ENCODE results near the gene ECE1. TPM values are rescaled to one million over a fixed set of nuclear protein-coding genes. Genes with fewer than 3 reads are reported as not detected.

The ECE1 gene
- total and polyA plus RNA-seq, 10 of the 15 experiments (the other 5 are each of a cell fraction or from before 2014, with no cell fraction given) = 0.97 to 81.0 (median 37.0) TPM

DNA sequence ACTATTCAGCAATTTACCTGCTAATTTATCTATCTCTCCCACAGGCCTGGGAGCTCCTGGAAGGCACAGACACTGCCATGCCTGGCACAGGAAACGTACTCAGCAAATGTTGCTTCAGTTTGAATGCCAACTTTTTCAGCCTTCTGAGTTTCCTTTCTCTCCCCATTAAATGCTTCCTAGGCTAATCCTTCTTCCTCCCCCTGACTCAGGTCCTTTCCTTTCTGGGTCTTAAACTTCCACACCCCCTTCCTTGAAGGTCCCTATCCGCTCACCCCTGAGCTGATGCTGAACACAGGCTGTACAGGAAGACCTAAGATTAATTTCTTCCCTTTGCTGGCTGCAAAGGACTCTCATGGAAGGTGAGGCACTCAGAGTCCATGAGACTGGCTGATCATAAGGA, 40.3 kb upstream of the ECE1 start (continued):
- TF ChIP-seq, protein P1, sequence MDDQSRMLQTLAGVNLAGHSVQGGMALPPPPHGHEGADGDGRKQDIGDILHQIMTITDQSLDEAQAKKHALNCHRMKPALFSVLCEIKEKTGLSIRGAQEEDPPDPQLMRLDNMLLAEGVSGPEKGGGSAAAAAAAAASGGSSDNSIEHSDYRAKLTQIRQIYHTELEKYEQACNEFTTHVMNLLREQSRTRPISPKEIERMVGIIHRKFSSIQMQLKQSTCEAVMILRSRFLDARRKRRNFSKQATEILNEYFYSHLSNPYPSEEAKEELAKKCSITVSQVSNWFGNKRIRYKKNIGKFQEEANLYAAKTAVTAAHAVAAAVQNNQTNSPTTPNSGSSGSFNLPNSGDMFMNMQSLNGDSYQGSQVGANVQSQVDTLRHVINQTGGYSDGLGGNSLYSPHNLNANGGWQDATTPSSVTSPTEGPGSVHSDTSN (IDR thresholded peaks at IDR 0.05; ENCODE audit: insufficient replicate concordance, low read depth, low read length) = no peak
- no peak for TF ChIP-seq RUNX3 (IDR thresholded peaks at IDR 0.05; ENCODE audit: low read length)
- TF ChIP-seq KLF5 (IDR thresholded peaks at IDR 0.05; ENCODE audit: partially characterized antibody) = no peak
- no peak for TF ChIP-seq RAD21 (IDR thresholded peaks at IDR 0.05; ENCODE audit: insufficient read depth, low read depth, low read length)
- TF ChIP-seq, protein P2, sequence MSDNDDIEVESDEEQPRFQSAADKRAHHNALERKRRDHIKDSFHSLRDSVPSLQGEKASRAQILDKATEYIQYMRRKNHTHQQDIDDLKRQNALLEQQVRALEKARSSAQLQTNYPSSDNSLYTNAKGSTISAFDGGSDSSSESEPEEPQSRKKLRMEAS (IDR thresholded peaks at IDR 0.05; ENCODE audit: low read depth, low read length) = no peak
- no peak for TF ChIP-seq BCL11A (IDR thresholded peaks at IDR 0.05; ENCODE audit: low read depth, low read length)
- TF ChIP-seq MYC (IDR thresholded peaks at IDR 0.05; ENCODE audit: insufficient read depth, insufficient read length, insufficient replicate concordance, low read length, severe bottlenecking) = no peak
- TF ChIP-seq YBX1 (IDR thresholded peaks at IDR 0.05) = no peak
- no peak for TF ChIP-seq EED (IDR thresholded peaks at IDR 0.05; ENCODE audit: low read depth)

DNA sequence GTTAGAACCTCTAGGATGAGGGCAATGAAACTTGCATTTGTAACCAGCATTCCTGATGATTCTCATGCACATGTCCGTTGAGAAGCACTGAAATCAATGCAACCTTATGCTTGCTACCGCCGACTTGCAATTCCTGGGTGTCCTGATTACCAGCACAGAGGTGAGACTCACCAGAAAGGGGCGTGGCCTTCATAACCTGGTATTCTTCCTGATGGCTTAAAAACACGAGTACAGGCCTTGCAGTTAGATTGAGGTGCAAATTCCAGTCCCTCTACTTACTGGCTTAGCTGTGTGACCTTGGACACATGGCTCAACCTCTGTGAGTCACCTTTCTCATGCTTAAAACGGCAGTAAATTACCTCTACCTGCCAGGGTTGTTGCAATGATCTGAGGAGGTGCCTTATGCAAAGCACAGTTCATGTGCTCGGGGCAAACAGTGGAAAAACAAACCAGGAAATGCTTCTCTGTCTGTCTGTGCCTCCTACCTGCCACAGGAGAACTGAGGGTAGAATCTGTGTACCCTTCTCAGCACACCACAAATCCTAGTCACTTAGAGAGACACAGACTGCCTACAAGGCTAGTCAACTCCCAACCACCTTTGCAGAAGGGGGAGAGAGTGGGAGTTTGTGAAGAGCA, 39.1 kb upstream of the ECE1 start:
- in situ Hi-C loops (cut with MboI) (no loop called here), intact Hi-C loops (cut with micrococcal nuclease; ENCODE audit: unreplicated experiment) (no loop called here)
- no peak overlapping the region for H3K4me2 ChIP-seq (ENCODE audit: control insufficient read depth, insufficient read depth)
- no peak for DNase-seq (ENCODE audit: low read depth, low spot score)
- no peaks in the 10 kb centered on the region for H4K20me1 ChIP-seq (ENCODE audit: control insufficient read depth, insufficient read depth)
- H3K36me3 ChIP-seq (ENCODE audit: control insufficient read depth in 2 of 2, insufficient read depth in 2 of 2, low read length in 1 of 2) = no peaks in the 10 kb centered on the region; a peak in 1 of 4 replicates
- CTCF ChIA-PET = no interaction called here
- RAD21 ChIA-PET (ENCODE audit: unreplicated experiment) = interaction anchor here (1.0 kb wide), 1 partner anchor 34 kb away, joined by 8 read pairs; no protein-coding TSS in a partner anchor
- H3K4me3 ChIP-seq = no peak overlapping the region
- ATAC-seq = no peak
- no peaks in the 10 kb centered on the region for H3K27me3 ChIP-seq (replicated peaks in 1 of 2; ENCODE audit: control insufficient read depth in 2 of 2, insufficient read depth in 2 of 2, low read length in 1 of 2)
- H3K79me2 ChIP-seq (ENCODE audit: control insufficient read depth, insufficient read depth, low read length) = peaks cover 4% of the 10 kb centered on the region
- H3K9me3 ChIP-seq (replicated peaks; ENCODE audit: control insufficient read depth, insufficient read depth, low read length) = no peaks in the 10 kb centered on the region
- SMC1A ChIA-PET (ENCODE audit: uncharacterized antibody, unreplicated experiment) = interaction anchor here (1.5 to 10.1 kb wide), 2 partner anchors 36 to 40 kb away, joined by 3 to 123 read pairs; partner anchors contain the start of gene ECE1
- TSS peak; percentile 6 for BruUV-seq (replicated peaks)
- H2AFZ ChIP-seq (ENCODE audit: control insufficient read depth, low read depth, low read length) = no peak overlapping the region; the same call in 1 of the 2 replicates
- no peak overlapping the region for H3K27ac ChIP-seq (ENCODE audit: control insufficient read depth, insufficient read depth)
- H3K4me1 ChIP-seq (ENCODE audit: control insufficient read depth, insufficient read depth, low read length) = peaks cover 34% of the 10 kb centered on the region
- POLR2A ChIA-PET = interaction anchor here (1.2 kb wide), 1 partner anchor 16 kb away, joined by 3 read pairs; no protein-coding TSS in a partner anchor
- no peak for FAIRE-seq
- WGBS (ENCODE audit: insufficient coverage, insufficient replicate concordance, low lambda C conversion rate, missing lambda C conversion rate) = 54% methylated on average over 7 of the region's 7 CpGs
- H3K9ac ChIP-seq (ENCODE audit: control insufficient read depth, insufficient read depth, low read length) = no peak overlapping the region
- TF ChIP-seq MXI1 (IDR thresholded peaks at IDR 0.05; ENCODE audit: low read depth, low read length) = no peak
- TF ChIP-seq, protein P3, sequence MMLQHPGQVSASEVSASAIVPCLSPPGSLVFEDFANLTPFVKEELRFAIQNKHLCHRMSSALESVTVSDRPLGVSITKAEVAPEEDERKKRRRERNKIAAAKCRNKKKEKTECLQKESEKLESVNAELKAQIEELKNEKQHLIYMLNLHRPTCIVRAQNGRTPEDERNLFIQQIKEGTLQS (IDR thresholded peaks at IDR 0.05; ENCODE audit: borderline replicate concordance, extremely low read depth, low read depth, low read length) = no peak
- no peak for TF ChIP-seq IKZF1 (conservative IDR thresholded peaks at IDR 0.05)
- TF ChIP-seq SREBF2 (IDR thresholded peaks at IDR 0.05; ENCODE audit: low read length) = no peak
- TF ChIP-seq, protein P4, sequence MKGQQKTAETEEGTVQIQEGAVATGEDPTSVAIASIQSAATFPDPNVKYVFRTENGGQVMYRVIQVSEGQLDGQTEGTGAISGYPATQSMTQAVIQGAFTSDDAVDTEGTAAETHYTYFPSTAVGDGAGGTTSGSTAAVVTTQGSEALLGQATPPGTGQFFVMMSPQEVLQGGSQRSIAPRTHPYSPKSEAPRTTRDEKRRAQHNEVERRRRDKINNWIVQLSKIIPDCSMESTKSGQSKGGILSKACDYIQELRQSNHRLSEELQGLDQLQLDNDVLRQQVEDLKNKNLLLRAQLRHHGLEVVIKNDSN (IDR thresholded peaks at IDR 0.05; ENCODE audit: borderline replicate concordance, extremely low read length, insufficient read depth, low read depth, low read length) = no peak
- TF ChIP-seq CHD4 (IDR thresholded peaks at IDR 0.05) = no peak
- TF ChIP-seq PAX8 (IDR thresholded peaks at IDR 0.05) = no peak
- TF ChIP-seq SIN3A (IDR thresholded peaks at IDR 0.05; ENCODE audit: low read depth, low read length) = no peak
- TF ChIP-seq ZBED1 (IDR thresholded peaks at IDR 0.05; ENCODE audit: borderline replicate concordance) = no peak
- no peak for TF ChIP-seq CBFB (IDR thresholded peaks at IDR 0.05; ENCODE audit: low read depth)
- no peak for TF ChIP-seq CBX5 (IDR thresholded peaks at IDR 0.05; ENCODE audit: low read depth)
- TF ChIP-seq, protein P5, sequence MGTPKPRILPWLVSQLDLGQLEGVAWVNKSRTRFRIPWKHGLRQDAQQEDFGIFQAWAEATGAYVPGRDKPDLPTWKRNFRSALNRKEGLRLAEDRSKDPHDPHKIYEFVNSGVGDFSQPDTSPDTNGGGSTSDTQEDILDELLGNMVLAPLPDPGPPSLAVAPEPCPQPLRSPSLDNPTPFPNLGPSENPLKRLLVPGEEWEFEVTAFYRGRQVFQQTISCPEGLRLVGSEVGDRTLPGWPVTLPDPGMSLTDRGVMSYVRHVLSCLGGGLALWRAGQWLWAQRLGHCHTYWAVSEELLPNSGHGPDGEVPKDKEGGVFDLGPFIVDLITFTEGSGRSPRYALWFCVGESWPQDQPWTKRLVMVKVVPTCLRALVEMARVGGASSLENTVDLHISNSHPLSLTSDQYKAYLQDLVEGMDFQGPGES (IDR thresholded peaks at IDR 0.05) = no peak

All from GM12878 (cell line).